GM18499 (cell line): ENCODE results near the gene STOML3.
"Not testable (repeated sequence)": the region's sequence is repeated elsewhere in the genome, so short reads cannot be mapped to it uniquely, and the experiment has no call there.

Experiments
- ATAC-seq: cut with Tn5 transposase; IDR thresholded peaks from one replicate; pipeline ENCODE4 v1.9.1; 2021; ENCODE audit warnings: moderate number of reproducible peaks; ENCODE audit not compliant: insufficient read depth, unreplicated experiment

The STOML3 gene

GRCh38 chr13:38990693-38991092 is at the start of gene STOML3:
TSS of gene STOML3 (minus strand) at chr13:38990831. CDS start at chr13:38990721, 110 bp downstream.
- ATAC-seq, result no peak

GRCh38 chr13:39040206-39040605 is 49.6 kb upstream of the STOML3 start:
- no peak for ATAC-seq

- ATAC-seq, result no peak
Measured at GRCh38 chr13:39039041-39039440, 48.4 kb upstream of the STOML3 start.

GRCh38 chr13:39038569-39039030 is 48.0 kb upstream of the STOML3 start:
- ATAC-seq, result no peak

- peak; percentile 49 for ATAC-seq
Measured at GRCh38 chr13:39037880-39038568, 47.4 kb upstream of the STOML3 start, which contains the start of the genes NHLRC3 and PROSER1. TSS of gene NHLRC3 (plus strand) at chr13:39038456. CDS start at chr13:39038640, 184 bp downstream. TSS of gene PROSER1 (minus strand) at chr13:39038089. CDS start at chr13:39037242, 847 bp downstream.

- ATAC-seq, result no peak
Measured at GRCh38 chr13:39037410-39037879, 46.8 kb upstream of the STOML3 start.

GRCh38 chr13:39036212-39036611 is 45.6 kb upstream of the STOML3 start:
- no peak for ATAC-seq

- no peak for ATAC-seq
Measured at GRCh38 chr13:39035799-39036198, 45.2 kb upstream of the STOML3 start.

- ATAC-seq, result no peak
Measured at GRCh38 chr13:39035204-39035603, 44.6 kb upstream of the STOML3 start.

GRCh38 chr13:39034085-39034484 is 43.5 kb upstream of the STOML3 start:
- no peak for ATAC-seq

- no peak for ATAC-seq
Measured at GRCh38 chr13:39032150-39032549, 41.5 kb upstream of the STOML3 start.

- ATAC-seq, result no peak
Measured at GRCh38 chr13:39025433-39025839, 34.8 kb upstream of the STOML3 start.

- ATAC-seq, result no peak
Measured at GRCh38 chr13:39023761-39024160, 33.1 kb upstream of the STOML3 start.

GRCh38 chr13:39023316-39023715 is 32.7 kb upstream of the STOML3 start:
- no peak for ATAC-seq

GRCh38 chr13:39020853-39021462 is 30.3 kb upstream of the STOML3 start:
- ATAC-seq, result no peak

- peak; percentile 63 for ATAC-seq
Measured at GRCh38 chr13:39016787-39017186, 26.2 kb upstream of the STOML3 start.

GRCh38 chr13:39016087-39016486 is 25.5 kb upstream of the STOML3 start:
- peak; percentile 70 for ATAC-seq

- no peak for ATAC-seq
Measured at GRCh38 chr13:39013462-39013861, 22.8 kb upstream of the STOML3 start.

- ATAC-seq, result no peak
Measured at GRCh38 chr13:39012608-39013007, 22.0 kb upstream of the STOML3 start.

GRCh38 chr13:39006371-39007111 is 15.9 kb upstream of the STOML3 start:
- ATAC-seq, result not testable (repeated sequence)

- ATAC-seq, result no peak
Measured at GRCh38 chr13:38998739-38999138, 8.1 kb upstream of the STOML3 start.
